COLO668 (cell line): ENCODE results near the gene NUP35.

ENCODE experiments used
- DNase-seq: peaks from one replicate; lab custom pipeline; 2025; ENCODE audit not compliant: unreplicated experiment; lab: John Stamatoyannopoulos, UW

The NUP35 gene

GRCh38 chr2:183124222-183124956 lies at the start of gene NUP35:
TSS of gene NUP35 (plus strand) at chr2:183124443. CDS start at chr2:183124458, 15 bp downstream.
- peak; percentile 89 for DNase-seq

DNA sequence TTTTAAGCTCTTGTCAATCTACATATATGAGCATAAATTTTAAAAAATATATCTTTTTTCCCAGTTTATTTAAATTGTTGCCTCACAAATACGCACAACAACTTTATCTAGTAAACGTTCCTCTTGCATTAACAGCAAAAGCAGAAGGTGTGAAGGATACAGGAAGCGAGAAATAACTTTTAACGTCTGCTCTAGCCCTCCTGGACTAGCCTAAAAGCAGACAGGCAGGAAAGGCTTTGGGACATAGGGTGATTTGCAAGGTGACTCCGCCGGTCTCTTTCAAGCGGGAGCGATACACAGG lies 46.1 kb upstream of the NUP35 start:
- DNase-seq: peak; percentile 75

- peak; percentile 93 for DNase-seq
These were observed 45.6 kb upstream of the NUP35 start, which contains the start of gene DUSP19 for GRCh38 chr2:183078464-183079138. TSS of gene DUSP19 (plus strand) at chr2:183078747. CDS start at chr2:183078934, 187 bp downstream.

- peak; percentile 14 for DNase-seq
These were observed 45.0 kb upstream of the NUP35 start for GRCh38 chr2:183079139-183079775.

DNA sequence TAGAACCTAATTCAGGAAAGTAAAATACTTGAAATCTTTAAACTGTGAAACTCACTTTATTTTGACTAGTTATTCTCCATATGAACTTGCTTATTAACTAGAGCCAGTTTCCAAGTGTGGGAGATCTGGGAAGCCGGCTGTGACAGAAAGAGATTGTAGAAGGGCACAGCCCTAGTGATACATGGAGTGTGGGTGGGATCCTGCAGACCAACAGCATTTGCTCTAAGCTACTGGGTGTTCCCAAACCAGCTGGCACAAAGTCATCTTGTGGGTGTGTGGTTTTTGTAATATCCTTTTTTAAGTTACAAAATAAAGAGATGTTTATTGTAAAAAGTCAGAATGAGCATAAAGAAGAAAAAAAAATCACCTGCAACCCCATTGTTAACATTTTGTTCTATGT lies 42.3 kb upstream of the NUP35 start:
- no peak for DNase-seq

DNA sequence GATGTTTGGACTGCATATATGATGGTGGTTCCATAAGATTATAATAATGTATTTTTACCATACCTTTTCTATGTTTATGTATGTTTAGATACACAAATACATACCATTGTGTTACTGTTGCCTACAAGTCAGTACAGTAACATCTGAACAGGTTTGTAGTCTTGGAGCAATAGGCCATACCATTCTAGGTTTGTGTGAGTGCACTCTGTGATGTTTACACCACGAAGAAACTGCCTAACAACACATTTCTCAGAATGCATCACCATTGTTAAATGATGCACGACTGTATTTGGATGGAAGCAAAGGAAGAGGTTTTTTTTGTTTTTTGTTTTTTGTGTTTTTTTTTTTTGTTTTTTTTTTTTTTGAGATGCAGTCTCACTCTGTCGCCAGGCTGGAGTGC lies 36.2 kb upstream of the NUP35 start:
- no peak for DNase-seq

DNA sequence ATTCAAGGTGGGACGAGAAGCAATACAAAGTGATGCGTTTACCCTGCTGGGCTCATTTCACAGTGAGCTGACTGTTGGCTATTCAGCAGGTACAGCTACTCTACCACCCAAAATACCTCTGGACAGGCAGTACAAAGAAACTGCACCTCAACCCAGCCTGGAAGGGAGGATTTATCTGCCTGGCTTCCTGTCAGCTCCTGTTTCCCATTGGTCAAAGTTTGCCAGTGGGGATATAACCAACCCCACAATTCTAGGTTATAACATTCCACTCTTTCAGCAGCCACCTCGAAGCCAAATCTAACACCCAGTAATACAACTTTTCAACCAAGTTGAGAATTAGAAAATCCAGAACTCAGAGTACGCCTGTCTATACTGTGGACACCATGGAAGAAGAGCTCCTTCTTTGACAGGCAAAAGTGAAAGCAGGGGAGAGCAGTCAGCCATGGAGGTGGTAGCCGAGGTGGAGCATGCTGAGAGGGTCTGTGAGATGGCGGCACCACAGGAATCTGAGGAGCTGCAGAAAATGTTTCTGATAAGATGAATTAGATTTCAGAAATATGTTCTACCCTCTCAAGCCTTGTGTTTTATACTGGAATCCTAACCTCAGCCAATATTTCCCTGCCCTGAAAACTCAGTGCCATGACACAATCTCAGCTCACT lies 34.9 kb upstream of the NUP35 start:
- DNase-seq: no peak

- no peak for DNase-seq
These were observed 32.8 kb upstream of the NUP35 start for GRCh38 chr2:183091318-183091953.

DNA sequence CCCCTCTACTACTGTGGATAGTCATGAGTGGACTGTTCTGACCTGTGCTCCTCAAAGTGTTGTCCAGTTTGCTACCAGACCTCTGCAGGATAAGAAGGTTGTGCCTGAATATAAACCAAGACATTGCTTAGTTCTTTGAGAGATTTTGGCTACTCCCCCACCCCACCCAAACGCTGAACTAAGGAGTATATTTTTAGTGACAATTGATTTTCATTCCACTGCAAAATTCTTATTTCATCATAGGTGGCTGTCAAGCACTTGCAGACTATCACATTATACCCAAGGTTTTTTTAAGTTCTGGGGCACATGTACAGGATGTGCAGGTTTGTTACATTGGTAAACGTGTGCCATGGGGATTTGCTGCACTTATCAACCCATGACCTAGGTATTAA lies 32.3 kb upstream of the NUP35 start:
- DNase-seq: no peak

GRCh38 chr2:183093857-183094657 lies 30.2 kb upstream of the NUP35 start:
- DNase-seq: no peak

DNA sequence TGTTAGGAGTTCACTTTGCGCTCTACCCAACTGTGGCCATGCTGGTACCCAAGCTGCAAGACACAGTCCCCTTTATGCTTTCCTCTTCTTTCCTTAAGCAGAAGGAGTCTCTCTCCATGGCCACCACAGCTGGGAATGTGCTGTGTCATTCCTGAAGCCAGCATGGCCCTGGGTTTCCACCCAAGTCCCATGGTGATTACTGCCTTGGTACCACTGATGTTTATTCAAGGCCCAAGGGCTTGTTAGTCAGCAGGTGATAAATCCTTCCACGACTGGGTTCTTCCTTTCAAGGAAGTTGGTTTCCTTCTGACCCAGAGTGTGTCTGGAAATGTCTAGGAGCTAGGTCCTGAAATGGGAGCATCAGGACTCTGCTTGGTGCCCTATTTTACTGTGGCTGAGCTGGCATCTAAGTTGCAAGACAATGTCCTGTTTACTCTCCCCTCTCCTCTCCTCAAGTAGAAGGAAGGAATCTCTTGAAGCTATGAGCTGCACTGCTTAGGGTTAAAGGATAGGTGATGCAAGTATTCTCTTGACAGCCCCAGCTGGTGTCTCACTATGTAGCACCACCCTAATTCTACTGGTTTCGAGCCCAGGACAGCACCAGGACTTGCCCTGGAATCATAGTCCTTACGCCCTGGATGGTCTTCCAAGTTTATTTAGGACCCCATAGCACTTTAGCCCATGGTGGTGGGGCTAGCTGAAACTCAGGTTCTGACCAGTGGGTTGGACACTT lies 18.7 kb upstream of the NUP35 start:
- no peak for DNase-seq

GRCh38 chr2:183112577-183112976 lies 11.7 kb upstream of the NUP35 start:
- DNase-seq: no peak

DNA sequence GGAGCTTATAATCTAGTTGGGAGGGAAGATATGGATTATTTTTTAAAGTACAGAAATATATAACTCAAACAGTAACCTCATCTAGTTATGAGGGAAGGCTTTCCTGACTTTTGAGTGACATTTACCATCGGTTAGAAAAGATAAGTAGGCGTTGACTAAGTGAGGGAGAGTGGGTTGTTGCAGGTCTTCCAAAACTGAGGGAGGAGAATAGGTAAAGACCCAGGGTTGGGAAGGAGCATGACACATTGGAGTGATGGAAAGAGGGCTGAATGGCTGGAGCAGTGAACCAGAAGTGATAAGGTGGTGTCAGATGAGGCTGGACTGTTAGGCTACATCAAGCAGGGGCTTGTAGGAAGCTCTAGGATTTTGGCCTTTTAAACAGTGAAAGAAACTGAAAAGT lies 10.6 kb upstream of the NUP35 start:
- DNase-seq: no peak

- no peak for DNase-seq
These were observed 7.0 kb upstream of the NUP35 start for GRCh38 chr2:183117226-183117625.

- no peak for DNase-seq
These were observed 905 bp upstream of the NUP35 start for GRCh38 chr2:183123117-183123958.

- DNase-seq: no peak
These were observed 353 bp upstream of the NUP35 start for GRCh38 chr2:183123959-183124221.

GRCh38 chr2:183124957-183125255 lies 663 bp downstream of the NUP35 start:
- no peak for DNase-seq

GRCh38 chr2:183125659-183126341 lies 1.6 kb downstream of the NUP35 start:
- no peak for DNase-seq

GRCh38 chr2:183126635-183127034 lies 2.4 kb downstream of the NUP35 start:
- DNase-seq: no peak
